ENCODE results near the gene NMNAT2. TPM values are rescaled to one million over a fixed set of nuclear protein-coding genes. Genes with fewer than 3 reads are reported as not detected.

NMNAT2 gene
- total and polyA plus RNA-seq, 2 experiments from 2014 or later, result 3.6 to 10.0 TPM

DNA sequence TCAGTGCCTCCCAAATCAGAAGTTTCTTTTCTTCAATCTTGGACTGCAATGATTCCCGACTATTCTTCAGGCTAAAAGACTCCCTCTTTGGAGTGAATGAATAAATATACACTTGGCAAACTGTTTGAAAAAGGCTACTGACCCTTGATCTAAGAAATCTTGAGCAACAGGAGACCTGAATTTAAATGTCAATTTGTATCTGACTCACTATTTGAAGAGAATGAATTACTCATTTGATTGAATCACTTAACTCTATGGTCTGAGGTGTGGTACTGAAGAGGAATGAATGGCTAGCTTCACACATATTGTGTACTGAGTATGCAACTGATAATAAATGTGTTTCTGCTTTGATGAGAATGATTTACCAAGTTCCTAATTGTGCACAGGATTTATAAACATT is 49.5 kb upstream of the NMNAT2 start:
- Mint-ChIP-seq H3K4me3 (no peak overlapping the region), H3K4me1 (peaks cover 20% of the 10 kb centered on the region), H3K27ac (no peak overlapping the region), H3K36me3 (ENCODE audit: low read depth) (no peaks in the 10 kb centered on the region; the same call in 2 of the 3 replicates), H3K27me3 (ENCODE audit: insufficient read depth, low read depth, poor library complexity) (peaks cover 9% of the 10 kb centered on the region), H3K9me3 (peaks cover 2% of the 10 kb centered on the region; the same call in 1 of the 3 replicates)
- H3K9me2 ChIP-seq (ENCODE audit: insufficient read depth), result 0 out of 2 replicates have a peak, but pooled peaks cover 4% of the 10 kb centered on the region
- no peaks in the 10 kb centered on the region for H3K36me3 ChIP-seq (ENCODE audit: insufficient read depth)
- ATAC-seq, result no peak
- no peak for DNase-seq (ENCODE audit: low spot score)
- H3K4me1 ChIP-seq (ENCODE audit: insufficient read depth), result peaks cover 16% of the 10 kb centered on the region
- H3K27me3 ChIP-seq (ENCODE audit: insufficient read depth), result no peaks in the 10 kb centered on the region
- TF ChIP-seq JUNB (IDR thresholded peaks at IDR 0.05; ENCODE audit: unreplicated experiment), result no peak
- no peak for TF ChIP-seq STAT1 (IDR thresholded peaks at IDR 0.05; ENCODE audit: unreplicated experiment)
- no peak for TF ChIP-seq NANOG (IDR thresholded peaks at IDR 0.05; ENCODE audit: borderline replicate concordance)
- TF ChIP-seq, protein P1, sequence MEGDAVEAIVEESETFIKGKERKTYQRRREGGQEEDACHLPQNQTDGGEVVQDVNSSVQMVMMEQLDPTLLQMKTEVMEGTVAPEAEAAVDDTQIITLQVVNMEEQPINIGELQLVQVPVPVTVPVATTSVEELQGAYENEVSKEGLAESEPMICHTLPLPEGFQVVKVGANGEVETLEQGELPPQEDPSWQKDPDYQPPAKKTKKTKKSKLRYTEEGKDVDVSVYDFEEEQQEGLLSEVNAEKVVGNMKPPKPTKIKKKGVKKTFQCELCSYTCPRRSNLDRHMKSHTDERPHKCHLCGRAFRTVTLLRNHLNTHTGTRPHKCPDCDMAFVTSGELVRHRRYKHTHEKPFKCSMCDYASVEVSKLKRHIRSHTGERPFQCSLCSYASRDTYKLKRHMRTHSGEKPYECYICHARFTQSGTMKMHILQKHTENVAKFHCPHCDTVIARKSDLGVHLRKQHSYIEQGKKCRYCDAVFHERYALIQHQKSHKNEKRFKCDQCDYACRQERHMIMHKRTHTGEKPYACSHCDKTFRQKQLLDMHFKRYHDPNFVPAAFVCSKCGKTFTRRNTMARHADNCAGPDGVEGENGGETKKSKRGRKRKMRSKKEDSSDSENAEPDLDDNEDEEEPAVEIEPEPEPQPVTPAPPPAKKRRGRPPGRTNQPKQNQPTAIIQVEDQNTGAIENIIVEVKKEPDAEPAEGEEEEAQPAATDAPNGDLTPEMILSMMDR (conservative IDR thresholded peaks at IDR 0.05; ENCODE audit: low read depth in 2 of 2), result no peak
- TF ChIP-seq, protein P2, sequence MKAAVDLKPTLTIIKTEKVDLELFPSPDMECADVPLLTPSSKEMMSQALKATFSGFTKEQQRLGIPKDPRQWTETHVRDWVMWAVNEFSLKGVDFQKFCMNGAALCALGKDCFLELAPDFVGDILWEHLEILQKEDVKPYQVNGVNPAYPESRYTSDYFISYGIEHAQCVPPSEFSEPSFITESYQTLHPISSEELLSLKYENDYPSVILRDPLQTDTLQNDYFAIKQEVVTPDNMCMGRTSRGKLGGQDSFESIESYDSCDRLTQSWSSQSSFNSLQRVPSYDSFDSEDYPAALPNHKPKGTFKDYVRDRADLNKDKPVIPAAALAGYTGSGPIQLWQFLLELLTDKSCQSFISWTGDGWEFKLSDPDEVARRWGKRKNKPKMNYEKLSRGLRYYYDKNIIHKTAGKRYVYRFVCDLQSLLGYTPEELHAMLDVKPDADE (IDR thresholded peaks at IDR 0.05), result no peak
- TF ChIP-seq, protein P3, sequence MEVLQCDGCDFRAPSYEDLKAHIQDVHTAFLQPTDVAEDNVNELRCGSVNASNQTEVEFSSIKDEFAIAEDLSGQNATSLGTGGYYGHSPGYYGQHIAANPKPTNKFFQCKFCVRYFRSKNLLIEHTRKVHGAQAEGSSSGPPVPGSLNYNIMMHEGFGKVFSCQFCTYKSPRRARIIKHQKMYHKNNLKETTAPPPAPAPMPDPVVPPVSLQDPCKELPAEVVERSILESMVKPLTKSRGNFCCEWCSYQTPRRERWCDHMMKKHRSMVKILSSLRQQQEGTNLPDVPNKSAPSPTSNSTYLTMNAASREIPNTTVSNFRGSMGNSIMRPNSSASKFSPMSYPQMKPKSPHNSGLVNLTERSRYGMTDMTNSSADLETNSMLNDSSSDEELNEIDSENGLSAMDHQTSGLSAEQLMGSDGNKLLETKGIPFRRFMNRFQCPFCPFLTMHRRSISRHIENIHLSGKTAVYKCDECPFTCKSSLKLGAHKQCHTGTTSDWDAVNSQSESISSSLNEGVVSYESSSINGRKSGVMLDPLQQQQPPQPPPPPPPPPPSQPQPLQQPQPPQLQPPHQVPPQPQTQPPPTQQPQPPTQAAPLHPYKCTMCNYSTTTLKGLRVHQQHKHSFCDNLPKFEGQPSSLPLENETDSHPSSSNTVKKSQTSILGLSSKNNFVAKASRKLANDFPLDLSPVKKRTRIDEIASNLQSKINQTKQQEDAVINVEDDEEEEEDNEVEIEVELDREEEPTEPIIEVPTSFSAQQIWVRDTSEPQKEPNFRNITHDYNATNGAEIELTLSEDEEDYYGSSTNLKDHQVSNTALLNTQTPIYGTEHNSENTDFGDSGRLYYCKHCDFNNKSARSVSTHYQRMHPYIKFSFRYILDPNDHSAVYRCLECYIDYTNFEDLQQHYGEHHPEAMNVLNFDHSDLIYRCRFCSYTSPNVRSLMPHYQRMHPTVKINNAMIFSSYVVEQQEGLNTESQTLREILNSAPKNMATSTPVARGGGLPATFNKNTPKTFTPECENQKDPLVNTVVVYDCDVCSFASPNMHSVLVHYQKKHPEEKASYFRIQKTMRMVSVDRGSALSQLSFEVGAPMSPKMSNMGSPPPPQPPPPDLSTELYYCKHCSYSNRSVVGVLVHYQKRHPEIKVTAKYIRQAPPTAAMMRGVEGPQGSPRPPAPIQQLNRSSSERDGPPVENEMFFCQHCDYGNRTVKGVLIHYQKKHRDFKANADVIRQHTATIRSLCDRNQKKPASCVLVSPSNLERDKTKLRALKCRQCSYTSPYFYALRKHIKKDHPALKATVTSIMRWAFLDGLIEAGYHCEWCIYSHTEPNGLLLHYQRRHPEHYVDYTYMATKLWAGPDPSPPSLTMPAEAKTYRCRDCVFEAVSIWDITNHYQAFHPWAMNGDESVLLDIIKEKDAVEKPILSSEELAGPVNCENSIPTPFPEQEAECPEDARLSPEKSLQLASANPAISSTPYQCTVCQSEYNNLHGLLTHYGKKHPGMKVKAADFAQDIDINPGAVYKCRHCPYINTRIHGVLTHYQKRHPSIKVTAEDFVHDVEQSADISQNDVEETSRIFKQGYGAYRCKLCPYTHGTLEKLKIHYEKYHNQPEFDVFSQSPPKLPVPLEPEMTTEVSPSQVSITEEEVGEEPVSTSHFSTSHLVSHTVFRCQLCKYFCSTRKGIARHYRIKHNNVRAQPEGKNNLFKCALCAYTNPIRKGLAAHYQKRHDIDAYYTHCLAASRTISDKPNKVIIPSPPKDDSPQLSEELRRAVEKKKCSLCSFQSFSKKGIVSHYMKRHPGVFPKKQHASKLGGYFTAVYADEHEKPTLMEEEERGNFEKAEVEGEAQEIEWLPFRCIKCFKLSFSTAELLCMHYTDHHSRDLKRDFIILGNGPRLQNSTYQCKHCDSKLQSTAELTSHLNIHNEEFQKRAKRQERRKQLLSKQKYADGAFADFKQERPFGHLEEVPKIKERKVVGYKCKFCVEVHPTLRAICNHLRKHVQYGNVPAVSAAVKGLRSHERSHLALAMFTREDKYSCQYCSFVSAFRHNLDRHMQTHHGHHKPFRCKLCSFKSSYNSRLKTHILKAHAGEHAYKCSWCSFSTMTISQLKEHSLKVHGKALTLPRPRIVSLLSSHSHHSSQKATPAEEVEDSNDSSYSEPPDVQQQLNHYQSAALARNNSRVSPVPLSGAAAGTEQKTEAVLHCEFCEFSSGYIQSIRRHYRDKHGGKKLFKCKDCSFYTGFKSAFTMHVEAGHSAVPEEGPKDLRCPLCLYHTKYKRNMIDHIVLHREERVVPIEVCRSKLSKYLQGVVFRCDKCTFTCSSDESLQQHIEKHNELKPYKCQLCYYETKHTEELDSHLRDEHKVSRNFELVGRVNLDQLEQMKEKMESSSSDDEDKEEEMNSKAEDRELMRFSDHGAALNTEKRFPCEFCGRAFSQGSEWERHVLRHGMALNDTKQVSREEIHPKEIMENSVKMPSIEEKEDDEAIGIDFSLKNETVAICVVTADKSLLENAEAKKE (CRISPR knock-in tag; IDR thresholded peaks at IDR 0.05), result no peak
- no peak for TF ChIP-seq CREB1 (CRISPR knock-in tag; IDR thresholded peaks at IDR 0.05; ENCODE audit: low read depth)
- no peak for TF ChIP-seq EZH2 (IDR thresholded peaks at IDR 0.05; ENCODE audit: low read depth, unreplicated experiment)
- no peak for TF ChIP-seq ZNF114 (CRISPR knock-in tag; IDR thresholded peaks at IDR 0.05)
- TF ChIP-seq, protein P4, sequence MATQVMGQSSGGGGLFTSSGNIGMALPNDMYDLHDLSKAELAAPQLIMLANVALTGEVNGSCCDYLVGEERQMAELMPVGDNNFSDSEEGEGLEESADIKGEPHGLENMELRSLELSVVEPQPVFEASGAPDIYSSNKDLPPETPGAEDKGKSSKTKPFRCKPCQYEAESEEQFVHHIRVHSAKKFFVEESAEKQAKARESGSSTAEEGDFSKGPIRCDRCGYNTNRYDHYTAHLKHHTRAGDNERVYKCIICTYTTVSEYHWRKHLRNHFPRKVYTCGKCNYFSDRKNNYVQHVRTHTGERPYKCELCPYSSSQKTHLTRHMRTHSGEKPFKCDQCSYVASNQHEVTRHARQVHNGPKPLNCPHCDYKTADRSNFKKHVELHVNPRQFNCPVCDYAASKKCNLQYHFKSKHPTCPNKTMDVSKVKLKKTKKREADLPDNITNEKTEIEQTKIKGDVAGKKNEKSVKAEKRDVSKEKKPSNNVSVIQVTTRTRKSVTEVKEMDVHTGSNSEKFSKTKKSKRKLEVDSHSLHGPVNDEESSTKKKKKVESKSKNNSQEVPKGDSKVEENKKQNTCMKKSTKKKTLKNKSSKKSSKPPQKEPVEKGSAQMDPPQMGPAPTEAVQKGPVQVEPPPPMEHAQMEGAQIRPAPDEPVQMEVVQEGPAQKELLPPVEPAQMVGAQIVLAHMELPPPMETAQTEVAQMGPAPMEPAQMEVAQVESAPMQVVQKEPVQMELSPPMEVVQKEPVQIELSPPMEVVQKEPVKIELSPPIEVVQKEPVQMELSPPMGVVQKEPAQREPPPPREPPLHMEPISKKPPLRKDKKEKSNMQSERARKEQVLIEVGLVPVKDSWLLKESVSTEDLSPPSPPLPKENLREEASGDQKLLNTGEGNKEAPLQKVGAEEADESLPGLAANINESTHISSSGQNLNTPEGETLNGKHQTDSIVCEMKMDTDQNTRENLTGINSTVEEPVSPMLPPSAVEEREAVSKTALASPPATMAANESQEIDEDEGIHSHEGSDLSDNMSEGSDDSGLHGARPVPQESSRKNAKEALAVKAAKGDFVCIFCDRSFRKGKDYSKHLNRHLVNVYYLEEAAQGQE (IDR thresholded peaks at IDR 0.05; ENCODE audit: unreplicated experiment), result no peak
- TF ChIP-seq EZH2phosphoT487 (IDR thresholded peaks at IDR 0.05; ENCODE audit: unreplicated experiment), result no peak
- TF ChIP-seq POLR2AphosphoS5 (IDR thresholded peaks at IDR 0.05; ENCODE audit: low read depth), result no peak
- no peak for TF ChIP-seq ZNF331 (CRISPR knock-in tag; IDR thresholded peaks at IDR 0.05; ENCODE audit: low read depth)
- H4K20me1 ChIP-seq (replicated peaks; ENCODE audit: insufficient read depth), result no peaks in the 10 kb centered on the region
- no peak overlapping the region for H3K4me2 ChIP-seq
- H3F3A ChIP-seq (replicated peaks; ENCODE audit: low read depth), result peaks cover 6% of the 10 kb centered on the region
- no peak overlapping the region for H3K27ac ChIP-seq (ENCODE audit: low read depth)
- no peak overlapping the region for H3K4me3 ChIP-seq
- no peak overlapping the region for H2AFZ ChIP-seq
- peaks cover 4% of the 10 kb centered on the region for H3K79me2 ChIP-seq (replicated peaks; ENCODE audit: insufficient read depth)
